PC-3 (cell line): Measurements from ENCODE around the gene ZNF862. TPM values are rescaled to one million over a fixed set of nuclear protein-coding genes. Genes with fewer than 3 reads are reported as not detected.

Source experiments
- ATAC-seq: fragments of 200-7000 bp; cut with Tn5 transposase; 2 replicates; pipeline ENCODE4 v1.9.1; 2020; ENCODE audit warnings: mild to moderate bottlenecking, moderate library complexity
- BruUV-seq: library from RNA; stranded (reverse); fragments of 400-500 nt; replicated peaks from 2 replicates; lab custom pipeline; 2021; lab: Mats Ljungman, UMichigan
- CTCF ChIA-PET: fragments of 300-600 bp; sonication (Branson Sonifier 250); formaldehyde crosslinking; loops from one replicate; lab custom pipeline; 2022; ENCODE audit warnings: antibody characterized with exemption; lab: Charles Lee
- POLR2A ChIA-PET: fragments of 300-600 bp; sonication (Branson Sonifier 250); formaldehyde crosslinking; loops from one replicate; lab custom pipeline; 2022; ENCODE audit warnings: antibody characterized with exemption; ENCODE audit not compliant: unreplicated experiment; lab: Charles Lee
- DNase-seq: peaks from one replicate; pipeline ENCODE4 v3.0.0-alpha.2; 2015
- H2AFZ ChIP-seq: fragments of 300-600 bp; sonication (generic); 2 replicates; pipeline ENCODE4 v1.6.0; 2016; ENCODE audit warnings: antibody characterized with exemption, low read length
- H3F3A ChIP-seq: fragments of 300-600 bp; sonication (generic); one replicate; pipeline ENCODE4 v1.6.0; 2017; ENCODE audit warnings: antibody characterized with exemption, low read length, control low read depth, mild to moderate bottlenecking; ENCODE audit not compliant: unreplicated experiment
- H3K27ac ChIP-seq: fragments of 300-600 bp; sonication (generic); 2 replicates; pipeline ENCODE4 v1.5.1; 2016; ENCODE audit warnings: mild to moderate bottlenecking, low read length
- H3K27me3 ChIP-seq: fragments of 300-600 bp; sonication (generic); 2 replicates; pipeline ENCODE4 v1.6.1; 2016; ENCODE audit warnings: low read length, mixed read lengths
- H3K36me3 ChIP-seq: fragments of 300-600 bp; sonication (generic); 2 replicates; pipeline ENCODE4 v1.6.1; 2016; ENCODE audit warnings: low read depth, mixed run types, low read length, mixed read lengths
- H3K4me1 ChIP-seq: fragments of 300-600 bp; sonication (generic); 2 replicates; pipeline ENCODE4 v1.5.1; 2016; ENCODE audit warnings: low read length; ENCODE audit not compliant: insufficient read depth
- H3K4me2 ChIP-seq: fragments of 300-600 bp; sonication (generic); 2 replicates; pipeline ENCODE4 v1.6.0; 2016; ENCODE audit warnings: low read length
- H3K4me3 ChIP-seq: fragments of 300-600 bp; sonication (generic); 2 replicates; pipeline ENCODE4 v1.5.1; 2016; ENCODE audit warnings: mild to moderate bottlenecking, low read length, mixed read lengths
- H3K79me2 ChIP-seq: fragments of 300-600 bp; sonication (generic); 2 replicates; pipeline ENCODE4 v1.6.1; 2017; ENCODE audit warnings: low read length, mixed read lengths
- H3K9ac ChIP-seq: fragments of 300-600 bp; sonication (generic); 2 replicates; pipeline ENCODE4 v1.6.0; 2016; ENCODE audit warnings: mild to moderate bottlenecking, low read length
- H3K9me2 ChIP-seq: fragments of 300-600 bp; sonication (generic); replicated peaks from 2 replicates; pipeline ENCODE4 v1.6.1; 2016; ENCODE audit warnings: mixed run types, low read length, mixed read lengths
- H3K9me3 ChIP-seq: fragments of 300-600 bp; sonication (generic); 2 replicates; pipeline ENCODE4 v1.6.1; 2016; ENCODE audit warnings: low read length, mixed read lengths
- H4K20me1 ChIP-seq: fragments of 300-600 bp; sonication (generic); 2 replicates; pipeline ENCODE4 v1.6.1; 2016; ENCODE audit warnings: low read length, mixed read lengths
- EZH2 ChIP-seq: fragments of 300-600 bp; sonication (generic); IDR thresholded peaks from one replicate; pipeline ENCODE4 v1.6.1; 2017; ENCODE audit warnings: antibody characterized with exemption, mild to moderate bottlenecking, low read length; ENCODE audit not compliant: unreplicated experiment
- EZH2phosphoT487 ChIP-seq: fragments of 300-600 bp; sonication (generic); IDR thresholded peaks from 2 replicates; pipeline ENCODE4 v1.6.1; 2018; ENCODE audit warnings: mild to moderate bottlenecking, antibody characterized with exemption, low read length, borderline replicate concordance
- intact Hi-C: fragments of 100-400 bp; cut with micrococcal nuclease; formaldehyde crosslinking; loops from 2 replicates; pipeline ENCODE4 v1.9.0; 2023
- total RNA-seq: library from RNA; depleted of rRNA; stranded (reverse); fragments of >200 nt; gene quantifications from 2 replicates; pipeline ENCODE4 v1.2.3, GENCODE V29; 2014
- TF ChIP-seq, protein P1 (sequence below): fragments of 300-600 bp; sonication (generic); conservative IDR thresholded peaks from 2 replicates; pipeline ENCODE4 v1.5.1; 2017; ENCODE audit warnings: antibody characterized with exemption, low read depth, mild to moderate bottlenecking, low read length

Gene ZNF862
- total RNA-seq, 1 experiment from 2014 or later: 3.0 TPM

DNA sequence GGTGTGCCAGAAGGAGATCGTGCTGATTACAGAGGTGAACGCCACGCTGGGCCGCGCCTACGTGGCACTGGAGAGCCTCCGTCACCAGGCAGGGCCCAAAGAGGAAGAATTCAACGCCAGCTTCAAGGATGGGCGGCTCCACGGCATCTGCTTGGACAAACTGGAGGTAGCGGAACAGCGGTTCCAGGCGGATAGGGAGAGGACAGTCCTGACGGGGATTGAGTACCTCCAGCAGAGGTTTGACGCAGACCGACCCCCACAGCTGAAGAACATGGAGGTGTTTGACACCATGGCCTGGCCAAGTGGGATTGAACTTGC lies 23.5 kb downstream of the ZNF862 start:
- CTCF ChIA-PET: no interaction called here
- no peaks in the 10 kb centered on the region for H3K4me1 ChIP-seq

GRCh38 chr7:149862156-149862555 lies 24.0 kb downstream of the ZNF862 start:
- ChIA-PET POLR2A (no interaction called here), CTCF (no interaction called here)
- no peak overlapping the region for H3K4me3 ChIP-seq
- DNase-seq: no peak
- H3K9ac ChIP-seq: no peak overlapping the region
- H3K79me2 ChIP-seq: no peaks in the 10 kb centered on the region
- no peaks in the 10 kb centered on the region for H3K4me1 ChIP-seq
- H3K36me3 ChIP-seq: no peaks in the 10 kb centered on the region
- H3K4me2 ChIP-seq: no peak overlapping the region
- H3F3A ChIP-seq: no peaks in the 10 kb centered on the region
- H4K20me1 ChIP-seq: no peaks in the 10 kb centered on the region
- no peaks in the 10 kb centered on the region for H3K9me2 ChIP-seq
- no peak for TF ChIP-seq EZH2
- TF ChIP-seq EZH2phosphoT487: no peak
- TF ChIP-seq, protein P1, sequence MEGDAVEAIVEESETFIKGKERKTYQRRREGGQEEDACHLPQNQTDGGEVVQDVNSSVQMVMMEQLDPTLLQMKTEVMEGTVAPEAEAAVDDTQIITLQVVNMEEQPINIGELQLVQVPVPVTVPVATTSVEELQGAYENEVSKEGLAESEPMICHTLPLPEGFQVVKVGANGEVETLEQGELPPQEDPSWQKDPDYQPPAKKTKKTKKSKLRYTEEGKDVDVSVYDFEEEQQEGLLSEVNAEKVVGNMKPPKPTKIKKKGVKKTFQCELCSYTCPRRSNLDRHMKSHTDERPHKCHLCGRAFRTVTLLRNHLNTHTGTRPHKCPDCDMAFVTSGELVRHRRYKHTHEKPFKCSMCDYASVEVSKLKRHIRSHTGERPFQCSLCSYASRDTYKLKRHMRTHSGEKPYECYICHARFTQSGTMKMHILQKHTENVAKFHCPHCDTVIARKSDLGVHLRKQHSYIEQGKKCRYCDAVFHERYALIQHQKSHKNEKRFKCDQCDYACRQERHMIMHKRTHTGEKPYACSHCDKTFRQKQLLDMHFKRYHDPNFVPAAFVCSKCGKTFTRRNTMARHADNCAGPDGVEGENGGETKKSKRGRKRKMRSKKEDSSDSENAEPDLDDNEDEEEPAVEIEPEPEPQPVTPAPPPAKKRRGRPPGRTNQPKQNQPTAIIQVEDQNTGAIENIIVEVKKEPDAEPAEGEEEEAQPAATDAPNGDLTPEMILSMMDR: no peak
- BruUV-seq: no TSS peak
- H3K9me3 ChIP-seq: no peaks in the 10 kb centered on the region
- no peaks in the 10 kb centered on the region for H3K27me3 ChIP-seq
- intact Hi-C loops: no loop called here
- H3K27ac ChIP-seq: no peak overlapping the region
- H2AFZ ChIP-seq: no peak overlapping the region
- ATAC-seq: no peak

More for the DNA sequence above, 23.5 kb downstream of the ZNF862 start:
- POLR2A ChIA-PET: no interaction called here
- no peak overlapping the region for H2AFZ ChIP-seq
- no peak overlapping the region for H3K4me2 ChIP-seq
- TF ChIP-seq EZH2phosphoT487: no peak
- TF ChIP-seq EZH2: no peak
- TF ChIP-seq, protein P1: no peak
- DNase-seq: no peak
- BruUV-seq: no TSS peak
- H3K79me2 ChIP-seq: no peaks in the 10 kb centered on the region
- ATAC-seq: no peak
- H3K9me3 ChIP-seq: no peaks in the 10 kb centered on the region
- H3K9ac ChIP-seq: no peak overlapping the region
- H3K9me2 ChIP-seq: no peaks in the 10 kb centered on the region
- no peaks in the 10 kb centered on the region for H3K36me3 ChIP-seq
- H3K27ac ChIP-seq: no peak overlapping the region
- no peaks in the 10 kb centered on the region for H3K27me3 ChIP-seq
- H4K20me1 ChIP-seq: no peaks in the 10 kb centered on the region
- intact Hi-C loops: no loop called here
- no peaks in the 10 kb centered on the region for H3F3A ChIP-seq
- H3K4me3 ChIP-seq: no peak overlapping the region

- Histone ChIP-seq H3K9ac (no peak overlapping the region), H2AFZ (no peak overlapping the region), H3F3A (no peaks in the 10 kb centered on the region), H3K9me2 (no peaks in the 10 kb centered on the region), H3K27ac (no peak overlapping the region), H3K36me3 (no peaks in the 10 kb centered on the region), H3K27me3 (no peaks in the 10 kb centered on the region), H3K9me3 (no peaks in the 10 kb centered on the region), H3K79me2 (no peaks in the 10 kb centered on the region), H3K4me2 (no peak overlapping the region), H4K20me1 (no peaks in the 10 kb centered on the region), H3K4me3 (no peak overlapping the region), H3K4me1 (no peaks in the 10 kb centered on the region)
- no TSS peak for BruUV-seq
- intact Hi-C loops: no loop called here
- DNase-seq (no peak), ATAC-seq (no peak)
- ChIA-PET POLR2A (no interaction called here), CTCF (no interaction called here)
- no peak for TF ChIP-seq EZH2phosphoT487
- no peak for TF ChIP-seq EZH2
- TF ChIP-seq, protein P1: no peak
Measured at GRCh38 chr7:149863500-149863899, 25.3 kb downstream of the ZNF862 start.
